B cell (primary cell): ENCODE data around the gene CREBBP.

Source experiments
- CTCF ChIP-seq: fragments of 200-600 bp; IDR thresholded peaks from one replicate; pipeline ENCODE4 v1.8.0; 2022; ENCODE audit warnings: antibody characterized with exemption, mild to moderate bottlenecking
- EZH2 ChIP-seq: IDR thresholded peaks from 2 replicates; pipeline ENCODE4 v1.6.1; 2012; ENCODE audit warnings: borderline replicate concordance, low read depth, mild to moderate bottlenecking, moderate library complexity, low read length; ENCODE audit not compliant: insufficient read depth, poor library complexity, severe bottlenecking

DNA sequence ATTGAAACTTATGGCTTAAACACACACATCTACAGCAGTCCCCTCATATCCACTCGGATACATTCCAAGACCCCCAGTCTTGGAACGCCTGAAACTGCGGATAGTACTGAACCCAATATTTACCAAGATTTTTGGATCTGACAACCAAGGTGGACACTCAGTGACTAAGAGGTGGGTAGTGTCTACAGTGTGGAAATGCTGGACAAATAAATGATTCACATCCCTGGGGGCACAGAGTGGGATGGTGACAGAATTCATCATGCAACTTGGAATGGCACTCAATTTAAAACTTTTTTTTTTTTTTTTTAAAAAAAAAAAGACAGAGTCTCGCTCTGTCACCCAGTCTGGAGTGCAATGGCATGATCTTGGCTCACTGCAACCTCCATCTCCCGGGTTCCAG, 109.0 kb downstream of the CREBBP start:
- TF ChIP-seq CTCF (no peak), EZH2 (no peak)
